Measurements from ENCODE around the gene CGNL1.

CGNL1 gene

DNA sequence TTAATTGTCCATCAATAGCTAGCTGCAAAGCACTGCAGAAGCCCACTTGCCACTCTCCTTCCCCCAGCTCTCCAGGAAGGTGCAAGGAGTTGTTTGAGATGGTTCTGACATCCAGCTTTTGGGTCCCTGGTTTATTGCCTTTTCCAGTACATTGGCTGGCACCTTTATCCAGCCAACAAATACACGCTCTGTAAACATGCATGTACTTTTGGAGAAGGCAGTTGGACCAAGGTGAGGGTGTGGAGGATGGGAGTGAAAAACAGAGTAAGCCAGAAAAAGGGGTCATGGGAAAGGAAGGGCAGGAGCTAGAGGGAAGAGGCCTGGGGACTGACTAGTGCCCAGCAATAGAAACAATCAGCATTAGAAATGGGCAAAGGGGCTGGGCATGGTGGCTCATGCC, 102.7 kb downstream of the CGNL1 start:
- no peak for TF ChIP-seq EZH2phosphoT487 (IDR thresholded peaks at IDR 0.05; ENCODE audit: low read length)
- TF ChIP-seq, protein P1, sequence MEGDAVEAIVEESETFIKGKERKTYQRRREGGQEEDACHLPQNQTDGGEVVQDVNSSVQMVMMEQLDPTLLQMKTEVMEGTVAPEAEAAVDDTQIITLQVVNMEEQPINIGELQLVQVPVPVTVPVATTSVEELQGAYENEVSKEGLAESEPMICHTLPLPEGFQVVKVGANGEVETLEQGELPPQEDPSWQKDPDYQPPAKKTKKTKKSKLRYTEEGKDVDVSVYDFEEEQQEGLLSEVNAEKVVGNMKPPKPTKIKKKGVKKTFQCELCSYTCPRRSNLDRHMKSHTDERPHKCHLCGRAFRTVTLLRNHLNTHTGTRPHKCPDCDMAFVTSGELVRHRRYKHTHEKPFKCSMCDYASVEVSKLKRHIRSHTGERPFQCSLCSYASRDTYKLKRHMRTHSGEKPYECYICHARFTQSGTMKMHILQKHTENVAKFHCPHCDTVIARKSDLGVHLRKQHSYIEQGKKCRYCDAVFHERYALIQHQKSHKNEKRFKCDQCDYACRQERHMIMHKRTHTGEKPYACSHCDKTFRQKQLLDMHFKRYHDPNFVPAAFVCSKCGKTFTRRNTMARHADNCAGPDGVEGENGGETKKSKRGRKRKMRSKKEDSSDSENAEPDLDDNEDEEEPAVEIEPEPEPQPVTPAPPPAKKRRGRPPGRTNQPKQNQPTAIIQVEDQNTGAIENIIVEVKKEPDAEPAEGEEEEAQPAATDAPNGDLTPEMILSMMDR (IDR thresholded peaks at IDR 0.05; ENCODE audit: low read length), result no peak
- no peak for TF ChIP-seq EZH2 (optimal IDR thresholded peaks at IDR 0.05; ENCODE audit: low read depth, low read length)
- H3K9me3 ChIP-seq (replicated peaks; ENCODE audit: insufficient read depth, low read length), result no peaks in the 10 kb centered on the region
- H3K4me2 ChIP-seq (ENCODE audit: low read depth, low read length), result no peak overlapping the region
- no peaks in the 10 kb centered on the region for H3K27me3 ChIP-seq (replicated peaks; ENCODE audit: insufficient read depth, low read length)
- H3K9me2 ChIP-seq (replicated peaks; ENCODE audit: insufficient read depth, low read length), result no peaks in the 10 kb centered on the region
- H3K4me3 ChIP-seq (ENCODE audit: low read length), result no peak overlapping the region
- DNase-seq, result no peak
- no peaks in the 10 kb centered on the region for H4K20me1 ChIP-seq (ENCODE audit: insufficient read depth, low read length)
- H2AFZ ChIP-seq (ENCODE audit: low read length), result no peak overlapping the region
- no peaks in the 10 kb centered on the region for H3F3A ChIP-seq (ENCODE audit: insufficient read depth, low read length)
- H3K4me1 ChIP-seq (ENCODE audit: low read length), result no peaks in the 10 kb centered on the region
- no peak overlapping the region for H3K27ac ChIP-seq (ENCODE audit: low read length)
- no peaks in the 10 kb centered on the region for H3K36me3 ChIP-seq (replicated peaks; ENCODE audit: insufficient read depth, low read length)
- no peak overlapping the region for H3K9ac ChIP-seq (ENCODE audit: low read length)
- no peaks in the 10 kb centered on the region for H3K79me2 ChIP-seq (ENCODE audit: low read length)

DNA sequence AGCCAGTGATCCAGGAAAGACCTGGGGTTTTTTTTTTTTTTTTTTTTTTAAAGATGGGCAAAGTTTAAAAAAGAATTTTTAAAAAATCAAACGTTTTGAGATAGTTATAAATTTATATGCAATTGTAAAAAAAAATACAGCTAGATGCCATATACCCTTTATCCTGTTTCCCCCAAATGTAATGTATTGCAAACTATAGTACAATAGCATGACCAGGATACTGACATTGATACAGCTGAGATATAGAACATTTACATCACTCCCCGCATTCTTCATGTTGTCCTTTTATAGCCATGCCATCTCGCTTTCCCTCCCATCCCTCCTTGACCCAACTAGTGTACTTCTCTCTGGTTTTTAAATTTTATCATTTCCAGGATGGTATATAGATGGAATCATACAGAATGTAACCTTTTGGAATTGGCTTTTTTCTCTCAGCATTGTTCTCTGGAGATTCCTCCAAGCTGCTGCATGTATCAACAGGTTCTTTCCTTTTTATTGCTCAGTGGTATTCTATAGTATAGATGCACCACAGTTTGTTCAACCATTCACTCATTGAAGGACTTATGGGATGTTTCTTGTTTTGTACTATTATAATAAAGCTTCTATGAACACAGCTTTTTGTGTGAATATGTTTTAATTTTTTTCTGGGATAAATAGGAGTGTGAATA, 104.9 kb downstream of the CGNL1 start:
- Histone ChIP-seq H3K4me2 (ENCODE audit: low read depth, low read length) (no peak overlapping the region), H4K20me1 (ENCODE audit: insufficient read depth, low read length) (no peaks in the 10 kb centered on the region), H3F3A (ENCODE audit: insufficient read depth, low read length) (no peaks in the 10 kb centered on the region), H3K9me3 (replicated peaks; ENCODE audit: insufficient read depth, low read length) (no peaks in the 10 kb centered on the region), H3K4me1 (ENCODE audit: low read length) (no peaks in the 10 kb centered on the region), H3K36me3 (replicated peaks; ENCODE audit: insufficient read depth, low read length) (no peaks in the 10 kb centered on the region), H3K79me2 (ENCODE audit: low read length) (no peaks in the 10 kb centered on the region), H3K9me2 (replicated peaks; ENCODE audit: insufficient read depth, low read length) (no peaks in the 10 kb centered on the region), H3K27ac (ENCODE audit: low read length) (no peak overlapping the region), H3K4me3 (ENCODE audit: low read length) (no peak overlapping the region), H3K9ac (ENCODE audit: low read length) (no peak overlapping the region), H3K27me3 (replicated peaks; ENCODE audit: insufficient read depth, low read length) (no peaks in the 10 kb centered on the region), H2AFZ (ENCODE audit: low read length) (no peak overlapping the region)
- TF ChIP-seq, protein P1 (IDR thresholded peaks at IDR 0.05; ENCODE audit: low read length), result no peak
- no peak for TF ChIP-seq EZH2phosphoT487 (IDR thresholded peaks at IDR 0.05; ENCODE audit: low read length)
- no peak for TF ChIP-seq EZH2 (optimal IDR thresholded peaks at IDR 0.05; ENCODE audit: low read depth, low read length)
- DNase-seq, result no peak

DNA sequence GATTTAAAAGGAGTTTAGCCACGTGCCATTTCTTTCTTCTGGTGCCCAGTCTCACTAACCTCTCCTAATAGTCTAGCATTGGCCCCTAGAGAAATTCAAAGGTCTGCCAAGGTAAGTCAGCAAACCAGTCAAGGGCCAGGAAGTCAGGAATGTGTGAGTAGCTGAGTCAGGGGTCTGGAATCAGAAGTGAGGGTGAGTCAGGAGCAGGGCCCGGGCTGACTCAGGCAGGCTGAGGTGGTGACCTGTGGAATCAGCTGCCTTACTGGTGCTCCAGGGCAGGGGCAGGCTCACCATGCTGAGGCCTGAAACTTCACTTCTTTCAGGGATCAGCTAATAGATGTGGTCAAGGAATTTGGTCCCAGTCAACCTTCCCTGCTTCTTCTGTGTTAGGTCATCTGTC, 109.6 kb downstream of the CGNL1 start:
- Histone ChIP-seq H3K4me2 (ENCODE audit: low read depth, low read length) (no peak overlapping the region), H3F3A (ENCODE audit: insufficient read depth, low read length) (no peaks in the 10 kb centered on the region), H2AFZ (ENCODE audit: low read length) (no peak overlapping the region), H3K9ac (ENCODE audit: low read length) (no peak overlapping the region), H4K20me1 (ENCODE audit: insufficient read depth, low read length) (no peaks in the 10 kb centered on the region), H3K27ac (ENCODE audit: low read length) (no peak overlapping the region), H3K79me2 (ENCODE audit: low read length) (no peaks in the 10 kb centered on the region), H3K4me1 (ENCODE audit: low read length) (no peaks in the 10 kb centered on the region), H3K36me3 (replicated peaks; ENCODE audit: insufficient read depth, low read length) (no peaks in the 10 kb centered on the region), H3K27me3 (replicated peaks; ENCODE audit: insufficient read depth, low read length) (no peaks in the 10 kb centered on the region), H3K9me2 (replicated peaks; ENCODE audit: insufficient read depth, low read length) (no peaks in the 10 kb centered on the region), H3K9me3 (replicated peaks; ENCODE audit: insufficient read depth, low read length) (no peaks in the 10 kb centered on the region), H3K4me3 (ENCODE audit: low read length) (no peak overlapping the region)
- no peak for DNase-seq
- TF ChIP-seq EZH2phosphoT487 (IDR thresholded peaks at IDR 0.05; ENCODE audit: low read length) (no peak), EZH2 (optimal IDR thresholded peaks at IDR 0.05; ENCODE audit: low read depth, low read length) (no peak)
- TF ChIP-seq, protein P1 (IDR thresholded peaks at IDR 0.05; ENCODE audit: low read length), result no peak
